GM21381 (cell line): ENCODE measurements around the gene PCDHGB4.
A peak's percentile ranks its signal among the peaks of the same experiment; 100 is the strongest.
"Not testable (repeated sequence)": the region's sequence is repeated elsewhere in the genome, so short reads cannot be mapped to it uniquely, and the experiment has no call there.

Source experiments
- ATAC-seq: cut with Tn5 transposase; IDR thresholded peaks from one replicate; pipeline ENCODE4 v1.9.1; 2021; ENCODE audit warnings: mild to moderate bottlenecking, moderate library complexity; ENCODE audit not compliant: unreplicated experiment

The PCDHGB4 gene

GRCh38 chr5:141366016-141366896, 21.2 kb upstream of the PCDHGB4 start:
- no peak for ATAC-seq

- peak; percentile 97 for ATAC-seq
Measured at GRCh38 chr5:141369994-141370848, 17.3 kb upstream of the PCDHGB4 start, which contains the start of gene PCDHGB3. Gene PCDHGB3, plus strand, starts transcription at chr5:141370242. Its CDS starts 153 bp downstream, at chr5:141370395.

- no peak for ATAC-seq
Measured at GRCh38 chr5:141371572-141372475, 15.7 kb upstream of the PCDHGB4 start.

DNA sequence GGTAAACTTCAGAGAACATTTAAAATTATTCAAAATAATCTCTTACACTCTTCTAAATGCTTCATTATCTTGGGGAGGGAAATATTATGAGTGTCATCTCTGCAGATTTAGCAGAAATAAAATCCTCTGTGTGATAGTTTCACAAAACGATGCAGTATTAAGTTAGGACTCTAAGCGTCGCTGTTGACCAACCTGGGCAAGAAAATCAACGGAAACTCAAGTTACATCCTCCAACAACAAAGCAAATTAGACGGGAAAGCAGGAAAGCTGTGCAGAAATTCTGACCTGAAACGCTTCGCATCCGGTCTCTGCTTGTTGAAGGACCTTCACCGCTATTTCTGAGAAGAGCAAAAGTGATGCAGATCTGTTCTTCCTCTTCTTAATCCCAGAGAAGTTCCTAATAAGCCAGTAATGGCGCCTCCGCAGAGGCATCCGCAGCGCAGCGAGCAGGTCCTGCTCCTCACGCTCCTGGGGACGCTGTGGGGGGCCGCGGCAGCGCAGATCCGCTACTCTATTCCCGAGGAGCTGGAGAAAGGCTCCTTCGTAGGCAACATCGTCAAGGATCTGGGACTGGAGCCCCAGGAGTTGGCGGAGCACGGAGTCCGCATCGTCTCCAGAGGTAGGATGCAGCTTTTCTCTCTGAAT, 13.7 kb upstream of the PCDHGB4 start, which contains the start of gene PCDHGA6:
TSS of gene PCDHGA6 (plus strand) at position 219 of the 645 bp plus-strand sequence. CDS start at position 412, 193 bp downstream.
- no peak for ATAC-seq

- ATAC-seq = no peak
Measured at GRCh38 chr5:141374627-141375026, 12.9 kb upstream of the PCDHGB4 start.

DNA sequence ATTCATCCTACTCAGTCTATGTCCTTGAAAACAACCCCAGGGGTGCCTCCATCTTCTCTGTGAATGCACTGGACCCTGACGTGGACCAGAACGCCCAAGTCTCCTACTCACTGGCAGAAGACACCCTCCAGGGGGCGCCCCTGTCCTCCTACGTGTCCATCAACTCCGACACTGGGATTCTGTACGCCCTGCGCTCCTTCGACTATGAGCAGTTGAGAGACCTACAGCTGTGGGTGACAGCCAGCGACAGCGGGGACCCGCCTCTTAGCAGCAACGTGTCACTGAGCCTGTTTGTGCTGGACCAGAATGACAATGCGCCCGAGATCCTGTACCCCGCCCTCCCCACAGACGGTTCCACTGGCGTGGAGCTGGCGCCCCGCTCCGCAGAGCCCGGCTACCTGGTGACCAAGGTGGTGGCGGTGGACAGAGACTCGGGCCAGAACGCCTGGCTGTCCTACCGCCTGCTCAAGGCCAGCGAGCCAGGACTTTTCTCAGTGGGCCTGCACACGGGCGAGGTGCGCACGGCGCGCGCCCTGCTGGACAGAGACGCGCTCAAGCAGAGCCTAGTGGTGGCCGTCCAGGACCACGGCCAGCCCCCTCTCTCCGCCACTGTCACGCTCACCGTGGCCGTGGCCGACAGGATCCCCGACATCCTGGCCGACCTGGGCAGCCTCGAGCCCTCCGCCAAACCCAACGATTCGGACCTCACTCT, 11.9 kb upstream of the PCDHGB4 start:
- ATAC-seq = not testable (repeated sequence)

DNA sequence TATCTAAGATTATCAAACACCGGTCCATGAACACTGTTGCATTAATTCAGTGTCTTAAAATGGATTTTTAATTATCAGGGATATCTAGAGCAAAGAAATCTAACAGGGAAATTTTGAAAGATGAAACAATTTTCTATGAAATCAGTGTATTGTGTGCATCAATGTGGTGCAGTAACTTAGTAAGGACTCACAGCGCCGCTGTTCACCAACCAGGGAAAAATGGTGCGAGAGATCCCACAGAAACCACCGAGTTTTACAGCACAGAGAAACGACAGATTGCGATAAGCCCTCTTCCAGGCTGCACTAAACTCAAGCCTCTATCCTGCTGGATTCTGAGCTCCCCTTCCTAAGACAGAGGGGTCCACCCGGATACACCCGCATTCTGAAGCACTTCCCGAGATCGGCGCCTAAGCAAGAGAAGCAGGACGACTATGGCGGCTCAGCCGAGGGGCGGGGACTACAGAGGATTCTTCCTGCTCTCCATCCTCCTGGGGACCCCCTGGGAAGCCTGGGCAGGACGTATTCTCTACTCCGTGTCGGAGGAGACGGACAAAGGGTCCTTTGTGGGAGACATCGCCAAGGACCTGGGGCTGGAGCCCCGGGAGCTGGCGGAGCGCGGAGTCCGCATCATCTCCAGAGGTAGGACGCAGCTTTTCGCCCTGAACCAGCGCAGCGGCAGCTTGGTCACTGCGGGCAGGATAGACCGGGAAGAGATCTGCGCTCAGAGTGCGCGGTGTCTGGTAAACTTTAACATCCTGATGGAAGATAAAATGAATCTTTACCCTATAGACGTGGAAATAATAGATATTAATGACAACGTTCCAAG, 4.8 kb upstream of the PCDHGB4 start, which contains the start of gene PCDHGA7:
TSS of gene PCDHGA7 (plus strand) at position 274 of the 826 bp plus-strand sequence. CDS start at position 432, 158 bp downstream.
- ATAC-seq = no peak

- ATAC-seq = no peak
Measured at GRCh38 chr5:141383345-141383744, 4.2 kb upstream of the PCDHGB4 start.

- ATAC-seq = no peak
Measured at GRCh38 chr5:141384471-141385267, 2.8 kb upstream of the PCDHGB4 start.

DNA sequence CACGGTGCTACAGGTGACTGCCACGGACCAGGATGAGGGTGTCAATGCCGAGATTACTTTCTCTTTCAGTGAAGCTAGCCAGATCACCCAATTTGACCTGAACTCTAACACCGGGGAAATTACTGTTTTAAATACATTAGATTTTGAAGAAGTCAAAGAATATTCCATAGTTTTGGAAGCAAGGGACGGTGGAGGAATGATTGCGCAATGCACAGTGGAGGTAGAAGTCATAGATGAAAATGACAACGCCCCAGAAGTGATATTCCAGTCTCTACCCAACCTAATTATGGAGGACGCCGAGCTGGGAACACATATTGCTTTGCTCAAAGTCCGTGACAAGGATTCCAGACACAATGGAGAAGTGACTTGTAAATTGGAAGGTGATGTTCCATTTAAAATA, 1.2 kb downstream of the PCDHGB4 start:
- ATAC-seq = no peak

DNA sequence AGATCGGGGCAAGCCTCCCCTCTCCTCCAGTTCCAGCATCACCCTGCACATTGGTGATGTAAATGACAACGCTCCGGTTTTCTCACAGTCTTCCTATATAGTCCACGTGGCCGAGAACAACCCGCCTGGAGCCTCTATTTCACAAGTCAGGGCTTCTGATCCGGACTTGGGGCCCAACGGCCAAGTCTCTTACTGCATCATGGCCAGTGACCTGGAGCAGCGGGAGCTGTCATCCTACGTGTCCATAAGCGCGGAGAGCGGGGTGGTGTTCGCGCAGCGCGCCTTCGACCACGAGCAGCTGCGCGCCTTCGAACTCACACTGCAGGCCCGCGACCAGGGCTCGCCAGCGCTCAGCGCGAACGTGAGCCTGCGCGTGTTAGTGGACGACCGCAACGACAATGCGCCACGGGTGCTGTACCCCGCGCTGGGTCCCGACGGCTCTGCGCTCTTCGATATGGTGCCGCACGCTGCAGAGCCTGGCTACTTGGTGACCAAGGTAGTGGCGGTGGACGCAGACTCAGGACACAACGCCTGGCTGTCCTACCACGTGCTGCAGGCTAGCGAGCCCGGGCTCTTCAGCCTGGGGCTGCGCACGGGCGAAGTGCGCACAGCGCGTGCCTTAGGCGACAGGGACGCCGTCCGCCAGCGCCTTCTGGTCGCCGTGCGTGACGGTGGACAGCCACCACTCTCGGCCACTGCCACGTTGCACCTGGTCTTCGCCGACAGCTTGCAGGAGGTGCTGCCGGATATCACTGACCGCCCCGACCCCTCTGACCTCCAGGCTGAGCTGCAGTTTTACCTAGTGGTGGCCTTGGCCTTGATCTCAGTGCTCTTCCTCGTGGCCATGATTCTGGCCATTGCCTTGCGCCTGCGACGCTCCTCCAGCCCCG, 1.9 kb downstream of the PCDHGB4 start:
- ATAC-seq = no peak

DNA sequence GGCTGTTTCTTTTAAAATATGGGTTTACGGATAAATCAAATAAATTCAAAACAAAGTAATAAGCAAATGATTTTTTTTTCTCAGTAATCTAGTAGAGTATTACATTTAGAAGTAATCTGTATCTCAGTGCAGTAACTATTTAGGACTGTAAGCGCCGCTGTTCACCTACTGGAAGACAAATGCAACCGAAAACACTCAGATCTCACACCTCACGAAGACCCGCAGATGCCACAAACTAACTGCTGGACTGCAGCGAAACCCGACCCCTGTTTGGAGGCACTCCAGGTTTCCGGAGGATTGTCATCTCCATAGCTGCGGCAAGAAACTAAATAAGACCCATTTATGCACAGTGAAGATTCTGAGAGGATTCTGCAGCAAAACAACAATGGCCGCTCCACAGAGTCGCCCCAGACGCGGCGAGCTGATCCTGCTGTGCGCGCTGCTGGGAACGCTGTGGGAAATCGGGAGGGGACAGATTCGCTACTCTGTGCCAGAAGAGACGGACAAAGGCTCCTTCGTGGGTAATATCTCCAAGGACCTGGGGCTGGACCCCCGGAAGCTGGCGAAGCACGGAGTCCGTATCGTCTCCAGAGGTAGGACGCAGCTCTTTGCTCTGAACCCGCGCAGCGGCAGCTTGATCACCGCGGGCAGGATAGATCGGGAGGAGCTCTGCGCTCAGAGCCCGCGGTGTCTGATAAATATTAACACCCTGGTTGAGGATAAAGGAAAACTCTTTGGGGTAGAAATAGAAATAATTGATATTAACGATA, 5.1 kb downstream of the PCDHGB4 start, which contains the start of gene PCDHGA8:
TSS of gene PCDHGA8 (plus strand) at position 205 of the 770 bp plus-strand sequence. CDS start at position 386, 181 bp downstream.
- ATAC-seq = no peak

DNA sequence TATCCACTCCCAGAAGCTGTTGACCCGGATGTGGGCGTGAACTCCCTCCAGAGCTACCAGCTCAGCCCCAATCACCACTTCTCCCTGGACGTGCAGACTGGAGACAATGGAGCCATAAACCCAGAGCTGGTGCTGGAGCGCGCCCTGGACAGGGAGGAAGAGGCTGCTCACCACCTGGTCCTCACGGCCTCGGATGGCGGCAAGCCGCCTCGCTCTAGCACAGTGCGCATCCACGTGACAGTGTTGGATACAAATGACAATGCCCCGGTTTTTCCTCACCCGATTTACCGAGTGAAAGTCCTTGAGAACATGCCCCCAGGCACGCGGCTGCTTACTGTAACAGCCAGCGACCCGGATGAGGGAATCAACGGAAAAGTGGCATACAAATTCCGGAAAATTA, 5.8 kb downstream of the PCDHGB4 start:
- no peak for ATAC-seq

- ATAC-seq = not testable (repeated sequence)
Measured at GRCh38 chr5:141394401-141395187, 7.1 kb downstream of the PCDHGB4 start.
